GM18511 (cell line): ENCODE results near the gene TSPAN32.

Source experiments
- ATAC-seq: cut with Tn5 transposase; IDR thresholded peaks from one replicate; pipeline ENCODE4 v1.9.1; 2021; ENCODE audit warnings: mild to moderate bottlenecking, moderate library complexity; ENCODE audit not compliant: unreplicated experiment

Gene TSPAN32

DNA sequence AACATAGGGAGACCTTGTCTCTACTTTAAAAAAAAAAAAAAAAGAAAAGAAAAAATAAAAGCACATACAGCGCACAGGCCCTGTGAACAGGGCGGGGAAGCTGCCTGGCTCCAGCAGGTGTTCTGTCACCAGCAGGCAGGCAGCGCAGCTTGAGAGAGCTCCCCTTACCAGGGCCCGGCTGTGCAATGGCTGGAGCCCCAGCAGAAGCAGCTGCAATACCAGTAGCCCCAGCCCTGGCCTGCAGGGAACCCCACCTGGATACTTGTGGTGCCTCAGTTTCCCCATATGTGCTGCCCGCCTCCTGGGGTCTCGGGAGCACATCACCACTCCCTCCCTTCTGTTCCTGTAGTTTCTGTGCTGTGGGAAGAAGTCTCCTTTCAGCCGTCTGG lies 12.3 kb downstream of the TSPAN32 start:
- ATAC-seq, result no peak

DNA sequence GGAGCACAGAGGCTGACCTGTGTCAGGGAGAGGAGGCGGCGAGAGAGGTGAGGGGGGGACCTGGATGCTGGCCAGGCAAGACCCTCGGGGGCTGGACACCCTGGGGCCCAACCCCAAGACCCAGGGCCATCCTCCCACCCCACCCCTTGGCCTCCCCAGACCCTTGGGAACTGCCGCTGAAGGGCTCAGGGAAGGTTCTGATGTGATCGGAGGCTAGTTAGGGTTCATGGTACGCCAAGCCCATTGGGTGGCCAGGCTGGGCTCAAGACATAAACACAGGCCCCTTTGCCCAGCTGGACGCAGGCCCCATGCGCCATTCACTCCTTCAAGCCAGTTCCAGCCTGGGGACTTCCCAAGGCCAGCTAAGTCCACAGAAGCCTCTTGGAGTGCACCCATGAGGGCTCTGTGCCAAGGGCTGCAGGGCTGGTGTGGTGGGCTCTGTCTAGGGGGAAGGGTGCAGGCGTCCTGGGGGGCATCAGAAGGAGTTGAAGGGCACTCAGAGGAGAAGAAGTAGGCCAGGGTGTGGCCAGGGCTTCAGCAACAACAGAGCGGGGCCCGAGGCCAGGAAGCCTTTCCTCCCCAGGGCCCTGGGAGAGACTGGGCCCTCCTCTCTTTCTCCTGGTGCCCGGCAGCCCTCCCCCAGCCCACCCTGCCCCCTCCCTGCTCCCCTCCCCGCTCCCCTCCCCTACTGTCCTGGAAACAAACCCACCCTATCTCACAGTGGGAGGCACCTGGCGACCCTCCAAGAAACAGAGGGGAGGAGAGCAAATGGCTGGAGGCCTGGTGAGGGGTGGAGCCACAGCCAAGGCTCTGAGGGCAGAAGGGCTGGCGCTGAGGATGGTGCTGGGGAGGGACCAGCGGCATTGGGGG lies 12.9 kb downstream of the TSPAN32 start:
- ATAC-seq, result no peak

DNA sequence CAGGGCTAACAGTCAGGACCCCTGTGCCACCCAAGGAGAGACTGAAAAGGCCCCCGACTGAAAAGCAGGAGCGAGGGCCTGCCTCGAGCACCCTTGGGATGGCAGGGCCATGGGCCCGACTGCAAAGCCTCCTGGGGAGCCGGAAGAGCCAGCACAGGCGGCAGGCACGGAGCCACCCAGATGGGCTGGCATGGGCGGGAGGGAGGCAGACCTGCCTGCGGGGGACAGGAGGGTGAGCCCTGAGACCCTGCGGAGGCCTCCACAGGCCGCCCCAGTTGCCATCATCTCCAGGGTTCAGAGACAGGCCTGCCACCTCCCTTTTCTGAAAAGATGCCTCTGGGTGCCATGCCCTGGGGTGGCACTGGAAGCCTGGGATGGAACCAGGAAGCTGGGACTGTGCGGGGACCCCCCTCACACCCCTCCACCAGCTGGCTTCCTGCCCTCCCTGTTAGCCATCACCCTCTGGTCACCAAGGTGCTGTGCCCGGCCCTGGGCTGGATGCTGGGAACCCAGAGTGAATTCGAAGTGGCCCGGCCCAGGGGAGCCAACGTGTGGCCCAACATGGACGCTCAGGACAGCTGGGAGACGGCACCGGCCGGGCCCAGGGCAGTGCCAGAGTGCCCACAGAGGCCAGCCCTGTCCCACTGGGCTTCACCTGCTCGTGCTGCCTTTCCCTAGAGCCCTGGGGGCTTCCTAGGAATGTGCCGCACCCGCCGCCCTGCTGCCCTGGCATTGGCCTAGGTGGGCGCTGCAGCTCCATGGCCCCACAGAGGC lies 13.8 kb downstream of the TSPAN32 start:
- no peak for ATAC-seq

DNA sequence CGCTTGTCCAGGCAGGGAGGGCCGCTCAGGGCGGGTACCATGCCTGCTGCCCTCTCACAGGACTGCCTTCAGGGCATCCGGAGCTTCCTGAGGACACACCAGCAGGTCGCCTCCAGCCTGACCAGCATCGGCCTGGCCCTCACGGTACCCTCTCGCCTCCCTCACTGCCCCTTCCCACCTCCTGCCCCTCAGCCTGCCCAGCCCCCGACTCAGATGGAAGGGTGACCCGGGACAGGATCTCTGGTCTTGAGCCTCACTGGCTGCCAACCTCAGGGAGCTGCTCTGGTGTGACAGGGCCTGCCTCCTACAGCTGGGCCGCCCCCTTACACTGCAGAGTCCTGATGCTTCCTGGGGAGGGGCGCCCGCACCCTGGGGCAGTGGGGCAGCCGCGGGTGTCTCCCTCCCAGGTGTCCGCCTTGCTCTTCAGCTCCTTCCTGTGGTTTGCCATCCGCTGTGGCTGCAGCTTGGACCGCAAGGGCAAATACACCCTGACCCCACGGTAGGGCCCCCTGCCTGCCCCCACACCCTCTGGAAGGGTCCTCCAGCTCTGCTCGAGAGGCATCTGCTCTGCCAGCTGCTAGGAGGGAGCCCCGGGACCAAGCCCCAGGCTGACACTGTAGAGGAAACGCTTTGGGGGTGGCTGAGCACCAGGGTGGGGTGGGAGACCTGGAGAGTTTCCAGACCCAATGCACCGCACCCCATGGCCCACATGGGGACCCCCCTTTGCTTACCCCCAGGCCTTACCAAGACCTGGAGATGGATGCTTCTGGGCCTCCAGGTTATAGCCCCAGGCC lies 14.6 kb downstream of the TSPAN32 start:
- ATAC-seq, result no peak

DNA sequence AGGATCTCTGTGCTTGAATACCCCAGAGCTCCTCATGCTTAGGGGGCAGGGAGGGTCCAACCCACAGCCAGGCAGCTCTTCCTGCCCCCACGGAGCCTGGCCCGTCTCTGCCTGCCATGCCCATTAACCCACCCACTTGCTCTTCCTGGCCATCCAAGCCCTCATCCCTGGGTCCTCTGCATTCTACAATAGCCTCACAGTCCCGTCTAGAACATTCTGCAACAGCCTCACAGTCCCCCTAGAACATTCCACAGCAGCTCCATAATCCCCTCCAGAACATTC lies 15.1 kb downstream of the TSPAN32 start:
- ATAC-seq, result no peak

DNA sequence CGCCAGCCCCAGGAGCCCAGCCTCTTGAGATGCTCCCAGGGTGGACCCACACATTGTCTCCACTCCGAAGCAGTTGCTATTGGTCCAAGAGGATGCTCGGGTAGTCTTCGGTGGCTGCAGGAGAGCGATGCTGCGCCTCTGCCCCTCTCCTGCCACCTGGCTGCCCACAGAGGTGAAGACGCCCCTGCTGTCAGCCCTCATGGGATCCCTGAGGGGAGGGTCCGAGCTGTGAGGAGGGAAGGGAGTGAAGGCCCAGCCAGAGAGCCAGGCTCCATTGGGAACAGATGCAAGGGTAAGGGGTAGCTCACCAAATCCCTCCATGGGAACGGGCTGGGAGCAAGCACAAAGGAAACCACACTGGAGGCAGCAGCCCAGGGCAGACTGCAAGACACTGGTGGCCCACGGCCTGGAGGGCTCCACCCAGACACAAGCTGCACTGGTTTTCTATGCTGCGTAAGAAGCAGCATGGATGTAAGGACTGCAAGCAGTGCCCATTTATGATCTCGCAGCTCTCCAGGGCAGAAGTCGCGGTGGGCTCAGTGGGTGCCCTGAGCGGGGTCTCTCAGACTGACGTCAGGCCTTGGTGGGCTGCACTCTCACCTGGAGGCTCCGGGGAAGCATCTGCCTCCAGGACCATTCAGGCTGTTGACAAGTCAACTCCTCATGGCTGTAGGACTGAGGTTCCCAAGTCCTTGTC lies 15.7 kb downstream of the TSPAN32 start:
- ATAC-seq, result no peak

DNA sequence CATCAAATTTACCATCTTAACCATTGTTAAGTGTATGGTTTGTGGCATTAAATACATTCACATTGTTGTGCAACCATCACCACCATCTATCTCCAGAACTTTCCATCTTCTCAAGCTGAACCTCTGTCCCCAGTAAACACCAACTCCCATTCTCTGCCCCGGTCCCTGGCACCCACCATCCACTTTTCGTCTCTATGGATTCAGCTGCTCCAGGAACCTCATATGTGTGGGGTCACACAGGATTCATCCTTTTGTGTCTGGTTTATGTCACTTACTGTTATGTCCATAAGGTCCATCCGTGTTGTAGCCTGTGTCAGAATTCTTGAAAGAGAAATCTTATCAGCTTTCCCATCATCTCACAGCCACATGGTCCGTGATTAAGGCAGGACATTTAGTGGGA lies 16.3 kb downstream of the TSPAN32 start:
- ATAC-seq, result no peak

DNA sequence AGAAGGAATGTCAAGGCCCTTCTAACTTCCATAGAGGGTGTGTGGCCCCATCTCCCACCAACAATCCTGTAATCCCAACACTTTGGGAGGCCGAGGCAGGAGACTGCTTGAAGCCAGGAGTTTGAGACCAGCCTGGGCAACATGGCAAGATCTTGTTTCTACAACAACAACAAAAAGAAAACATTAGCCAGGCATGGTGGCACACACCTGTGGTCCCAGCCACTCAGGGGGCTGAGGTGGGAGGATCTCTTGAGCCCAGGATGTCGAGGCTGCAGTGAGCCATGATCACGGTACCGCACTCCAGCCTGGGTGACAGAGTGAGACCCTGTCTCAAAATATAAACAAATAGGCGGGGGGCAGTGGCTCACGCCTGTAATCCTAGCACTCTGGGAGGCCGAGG lies 16.9 kb downstream of the TSPAN32 start:
- ATAC-seq, result no peak

DNA sequence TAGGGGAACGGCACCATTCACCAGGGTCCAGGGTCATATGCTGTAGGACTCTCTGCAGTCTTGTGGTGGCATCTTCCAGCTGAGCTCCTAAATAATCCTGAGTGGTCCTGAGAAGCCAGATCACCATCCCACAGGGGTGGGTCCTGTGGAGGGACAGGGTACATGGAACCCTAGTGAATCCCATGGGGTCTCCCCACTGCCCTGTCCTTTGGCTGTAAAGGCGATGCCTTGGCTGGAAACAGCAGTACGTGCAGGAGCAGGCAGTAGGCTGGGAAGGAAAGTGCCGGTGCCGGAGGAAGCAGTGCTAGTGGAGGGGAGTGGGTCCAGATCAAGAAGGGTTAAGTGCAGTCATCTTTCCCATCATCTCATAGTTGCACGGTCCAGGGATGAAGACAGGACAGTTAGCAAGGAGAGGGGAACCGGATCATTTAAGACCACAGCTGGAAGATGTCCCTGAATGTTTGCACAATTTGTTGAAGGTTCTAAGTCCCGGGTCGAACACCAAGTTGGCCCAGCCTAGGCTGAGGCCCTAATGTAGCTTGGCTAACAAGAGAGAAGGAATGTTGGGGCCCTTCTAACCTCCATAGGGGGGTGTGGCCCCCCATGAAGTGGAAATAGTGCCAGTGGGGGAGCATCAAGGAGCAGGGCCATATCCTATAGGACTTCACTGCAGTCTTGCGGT lies 18.1 kb downstream of the TSPAN32 start:
- ATAC-seq, result no peak

DNA sequence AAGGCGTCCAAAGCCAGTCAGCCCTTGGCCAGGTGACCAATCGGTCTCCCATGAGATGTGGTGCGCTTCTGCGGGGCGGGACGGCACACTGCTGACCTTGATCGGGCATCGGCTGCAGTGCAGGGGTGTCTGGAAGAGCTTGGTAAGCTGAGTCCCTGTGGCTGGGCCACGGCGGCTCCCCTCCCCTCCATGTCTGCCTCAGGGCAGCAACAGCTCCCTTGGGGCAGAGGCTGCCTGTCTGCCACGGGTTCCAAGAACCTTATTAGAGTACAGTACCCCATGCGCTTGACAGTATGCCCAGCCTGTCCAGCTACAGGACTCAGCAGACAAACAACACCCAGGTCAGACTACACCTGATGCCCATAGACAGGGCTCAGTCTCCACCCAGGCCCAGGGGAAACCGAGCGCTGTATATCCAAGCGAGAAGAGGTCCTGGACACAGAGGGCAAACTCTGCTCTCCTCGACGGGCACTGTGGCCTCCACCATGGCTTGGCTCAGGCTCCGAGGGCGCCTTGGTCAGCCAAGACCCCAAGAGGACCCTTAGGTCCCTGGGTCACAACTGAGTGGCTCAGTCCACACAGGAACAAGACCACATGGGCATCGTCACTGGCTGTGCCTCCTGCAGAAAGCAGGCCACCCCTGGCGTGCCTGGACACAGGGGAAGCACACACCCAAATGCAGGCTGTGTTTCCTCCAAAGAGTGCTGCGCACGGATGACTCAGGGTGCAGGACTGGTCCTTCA lies 18.9 kb downstream of the TSPAN32 start:
- ATAC-seq, result no peak

DNA sequence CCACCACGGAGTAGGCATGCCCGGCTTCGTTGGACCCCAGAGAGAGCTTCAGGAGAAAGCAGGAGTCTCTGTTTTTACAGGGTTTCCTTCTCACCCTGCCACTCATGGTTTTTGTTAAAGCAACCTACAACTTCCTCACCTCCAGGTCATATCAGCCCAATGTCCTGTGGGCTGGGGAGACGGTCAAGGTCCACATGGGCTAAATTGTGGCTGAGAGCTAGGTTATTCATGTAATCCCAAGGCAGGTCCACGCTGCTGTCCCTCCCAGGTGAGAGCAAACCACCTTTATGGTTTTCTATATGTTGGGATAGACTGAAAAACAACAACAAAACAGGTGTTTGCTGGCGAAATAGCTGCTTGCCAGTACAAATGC lies 19.5 kb downstream of the TSPAN32 start:
- ATAC-seq, result no peak

DNA sequence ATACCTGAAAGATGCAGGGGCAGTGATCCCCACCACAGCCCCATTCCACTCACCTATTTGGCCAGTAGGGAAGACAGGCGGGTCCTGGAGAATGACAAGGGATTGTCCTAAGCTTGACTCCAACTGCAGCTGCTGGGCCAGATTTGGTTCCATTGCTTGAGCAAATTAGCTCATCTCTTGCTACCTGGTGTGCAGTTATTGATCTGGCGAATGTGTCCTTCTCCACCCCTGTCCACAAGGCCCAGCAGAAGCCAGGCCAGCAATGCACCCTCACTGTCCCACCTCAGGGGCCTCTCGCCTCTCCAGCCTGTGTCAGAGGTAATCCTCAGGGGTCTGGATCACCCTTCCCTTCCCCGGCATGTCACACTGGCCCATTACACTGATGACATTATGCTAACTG lies 23.3 kb downstream of the TSPAN32 start:
- no peak for ATAC-seq

DNA sequence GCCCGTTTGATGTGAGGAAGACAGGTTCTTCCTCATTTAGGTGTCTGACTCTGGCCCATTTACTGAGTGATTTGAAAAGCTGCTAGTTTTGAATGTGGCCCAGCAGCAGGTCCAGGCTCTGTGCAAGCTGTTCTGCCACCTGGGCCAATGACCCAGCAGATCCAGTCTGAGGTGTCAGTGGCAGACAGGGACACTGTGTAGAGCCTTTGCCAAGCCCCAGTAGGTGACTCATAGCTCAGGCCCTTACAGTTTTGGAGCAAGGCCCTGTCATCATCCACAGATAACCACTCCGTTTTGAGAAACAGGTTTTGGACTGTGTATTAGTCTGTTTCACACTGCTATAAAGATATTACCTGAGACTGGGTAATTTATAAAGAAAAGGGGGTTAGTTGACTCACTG lies 23.9 kb downstream of the TSPAN32 start:
- ATAC-seq, result no peak

DNA sequence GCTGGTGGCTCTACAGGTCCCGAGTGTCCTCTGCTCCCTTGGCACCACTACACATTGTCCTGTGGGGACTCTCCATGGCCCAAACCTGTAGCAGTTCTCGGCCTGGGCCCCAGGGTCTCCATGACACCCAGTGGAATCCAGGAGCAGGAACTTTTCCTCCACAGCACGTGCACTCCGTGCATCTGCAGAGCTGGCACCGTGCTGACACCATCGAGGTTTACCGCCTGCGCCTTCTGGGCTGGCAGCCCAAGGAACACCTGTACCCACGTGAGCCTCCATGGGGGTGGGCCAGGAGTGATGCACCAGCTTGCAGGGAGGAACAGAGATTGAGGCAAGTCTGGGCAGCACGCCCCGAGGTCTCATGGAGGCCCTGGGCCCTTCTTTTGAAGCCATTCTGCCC lies 25.2 kb downstream of the TSPAN32 start:
- no peak for ATAC-seq

DNA sequence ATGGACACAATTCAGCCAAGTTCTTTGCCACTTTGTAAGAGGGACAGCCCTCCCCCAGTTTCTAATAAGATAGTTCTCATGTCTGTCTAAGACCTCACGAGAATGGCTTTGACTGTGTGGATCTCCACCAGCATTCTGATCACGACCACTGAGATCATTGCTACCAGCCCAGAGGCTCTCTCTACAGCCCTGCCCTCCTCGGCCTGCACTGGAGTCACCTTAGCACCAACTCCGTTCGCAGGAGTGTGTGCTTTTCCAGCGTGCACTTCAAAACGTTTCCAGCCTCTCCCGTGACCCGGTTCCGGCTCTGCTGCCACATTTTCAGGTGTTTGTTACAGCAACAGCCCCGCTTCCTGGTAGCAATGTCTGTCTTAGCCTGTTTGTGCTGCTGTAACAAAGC lies 26.2 kb downstream of the TSPAN32 start:
- no peak for ATAC-seq

DNA sequence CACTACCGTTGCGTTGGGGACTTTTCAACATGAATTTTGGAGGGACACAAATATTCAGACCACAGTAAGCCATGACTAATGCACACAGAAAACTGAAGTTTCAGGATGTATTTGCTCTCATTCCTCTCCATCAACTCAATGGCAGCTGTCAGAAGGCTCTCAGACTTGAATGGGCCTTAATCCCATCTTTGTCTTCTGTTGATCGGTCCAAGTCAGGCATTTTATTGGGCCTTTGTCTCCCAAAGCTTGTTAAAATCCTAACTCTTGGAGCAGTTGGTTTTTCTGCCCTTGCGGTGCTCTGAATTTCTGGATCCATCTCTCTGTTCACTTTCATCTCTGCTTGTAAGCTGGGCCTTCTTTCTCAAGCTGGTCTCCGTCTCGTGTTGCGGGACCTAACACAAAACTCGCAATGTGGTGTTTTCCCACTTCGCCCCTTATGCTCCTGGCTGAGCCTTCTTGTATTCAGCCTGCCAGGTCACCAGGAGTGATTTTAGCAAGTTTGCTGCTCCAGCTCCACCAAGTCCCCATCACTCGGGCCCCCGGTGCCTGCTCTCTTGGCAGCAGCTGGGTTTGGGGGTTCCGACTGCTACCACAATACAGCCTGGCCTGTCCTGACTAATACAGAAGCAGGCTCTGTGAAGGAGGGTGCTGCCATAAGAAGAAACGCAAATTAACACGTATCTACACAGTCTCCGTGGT lies 27.0 kb downstream of the TSPAN32 start:
- ATAC-seq, result no peak

DNA sequence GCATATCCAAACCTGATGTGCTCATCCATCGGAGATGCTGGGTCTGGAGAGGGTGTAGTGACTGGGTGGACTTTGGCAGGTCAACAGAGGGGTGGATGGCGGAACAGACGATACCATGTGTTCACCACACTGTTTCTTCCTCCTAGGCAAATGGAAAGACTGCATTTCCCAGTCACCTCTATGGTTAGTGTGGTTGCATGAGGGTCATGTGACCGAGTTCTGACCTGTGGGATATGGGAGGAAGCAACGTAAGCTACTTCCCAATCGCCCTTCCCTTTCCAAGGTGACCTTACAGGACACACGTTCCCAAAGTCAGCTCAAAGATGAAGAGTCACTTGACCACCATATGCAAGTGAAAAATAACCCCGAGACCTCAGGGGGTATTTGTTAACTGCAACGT lies 27.7 kb downstream of the TSPAN32 start:
- no peak for ATAC-seq

DNA sequence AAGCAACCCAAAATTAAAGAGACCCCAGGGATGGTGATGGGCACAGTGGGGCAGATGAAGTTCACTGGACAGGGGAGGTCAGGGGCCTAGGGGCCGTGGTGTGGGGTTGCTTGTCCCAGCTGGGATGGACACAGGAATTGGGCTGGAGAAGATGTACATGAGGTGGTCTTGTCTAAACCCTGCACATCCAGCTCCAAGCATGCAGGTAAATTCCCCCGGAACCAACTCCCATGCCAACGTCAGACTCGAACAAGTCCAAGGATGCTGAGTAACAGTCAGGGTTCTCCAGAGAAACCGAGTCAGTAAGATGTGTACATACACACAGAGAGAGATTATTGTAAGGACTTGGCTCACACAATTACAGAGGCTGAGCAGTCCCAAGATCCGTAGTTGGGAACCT lies 28.9 kb downstream of the TSPAN32 start:
- ATAC-seq, result no peak

DNA sequence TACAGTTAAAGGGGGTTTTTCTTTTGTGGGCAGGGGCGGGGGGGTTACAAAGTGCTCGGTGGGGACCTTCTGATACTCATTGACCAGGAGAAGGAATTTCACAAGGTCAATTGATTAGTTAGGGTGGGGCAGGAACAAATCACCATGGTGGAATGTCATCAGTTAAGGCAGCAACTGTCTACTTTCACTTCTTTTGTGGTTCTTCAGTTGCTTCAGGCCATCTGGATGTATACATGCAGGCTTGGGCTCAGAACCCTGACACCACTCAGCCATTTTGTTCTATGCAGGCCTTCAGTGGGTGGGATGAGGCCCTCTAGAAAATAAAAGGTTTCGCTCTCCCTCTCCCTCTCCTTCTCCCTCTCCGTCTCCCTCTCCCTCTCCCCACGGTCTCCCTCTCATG lies 29.6 kb downstream of the TSPAN32 start:
- ATAC-seq, result no peak
